NCI-H526 (cell line): ENCODE measurements around the gene SH3PXD2A.
"Not testable (repeated sequence)": the region's sequence is repeated elsewhere in the genome, so short reads cannot be mapped to it uniquely, and the experiment has no call there.

Experiments
- DNase-seq, 2 experiments: peaks; one replicate each; lab custom pipeline; 2025; lab: John Stamatoyannopoulos, UW

Gene SH3PXD2A

DNA sequence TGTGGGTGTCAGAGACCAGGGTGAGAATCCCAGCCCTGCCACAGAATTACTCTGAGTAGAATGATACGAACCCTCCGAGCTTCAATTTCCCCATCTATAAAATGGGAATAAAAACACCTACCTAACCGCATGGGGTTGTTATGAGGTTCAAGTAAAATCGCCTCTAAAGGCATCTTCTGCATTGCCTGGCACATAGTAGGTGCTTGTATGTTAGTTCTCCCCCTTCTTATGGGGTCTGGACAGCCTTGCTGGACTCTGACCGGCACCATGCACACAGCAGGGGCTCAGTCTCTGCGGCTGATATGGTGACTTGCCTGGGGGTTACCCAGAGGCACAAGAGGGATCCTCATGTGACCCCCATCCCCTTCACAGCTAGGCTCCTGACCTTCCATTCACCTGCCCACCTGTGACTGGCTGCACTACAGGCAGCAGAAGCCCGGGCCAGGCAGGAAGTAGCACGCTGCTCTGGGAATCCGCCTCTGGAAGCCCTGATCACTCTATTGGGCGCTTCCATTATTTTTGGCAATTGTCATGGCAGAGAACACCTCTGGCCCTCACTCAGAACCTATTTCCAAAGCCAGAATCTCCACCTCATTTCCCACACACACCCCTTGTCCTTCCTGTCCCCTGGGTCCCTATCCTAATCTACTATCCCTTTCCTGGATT, 6.0 kb downstream of the SH3PXD2A start:
- no peak for DNase-seq

DNA sequence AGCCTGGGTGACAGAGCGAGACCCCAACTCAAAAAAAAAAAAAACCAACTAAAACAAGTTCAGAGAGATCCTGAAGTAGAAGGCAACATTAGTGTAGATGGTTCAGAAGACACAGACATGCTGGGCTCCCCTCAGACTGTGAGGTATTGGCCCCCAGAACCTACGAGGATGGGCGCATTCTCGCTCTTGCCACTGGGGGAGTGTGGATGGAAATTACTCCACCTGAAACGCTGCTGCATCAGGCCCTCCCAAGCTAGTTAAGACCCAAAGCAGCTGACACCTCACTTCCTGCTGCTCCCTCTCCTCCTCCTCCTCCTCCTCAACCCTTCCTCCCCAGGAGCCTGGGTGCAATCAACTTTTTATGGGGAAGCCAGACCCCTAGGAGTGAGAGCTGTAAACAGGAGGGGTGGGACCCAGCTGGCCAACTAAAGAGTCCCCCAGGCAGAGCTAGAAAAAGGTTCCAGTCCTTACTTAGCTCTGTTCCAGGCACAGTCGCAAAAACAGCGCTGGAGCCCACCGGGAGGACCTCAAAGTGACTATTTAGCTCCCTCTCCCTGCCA, 7.4 kb downstream of the SH3PXD2A start:
- DNase-seq = no peak

DNA sequence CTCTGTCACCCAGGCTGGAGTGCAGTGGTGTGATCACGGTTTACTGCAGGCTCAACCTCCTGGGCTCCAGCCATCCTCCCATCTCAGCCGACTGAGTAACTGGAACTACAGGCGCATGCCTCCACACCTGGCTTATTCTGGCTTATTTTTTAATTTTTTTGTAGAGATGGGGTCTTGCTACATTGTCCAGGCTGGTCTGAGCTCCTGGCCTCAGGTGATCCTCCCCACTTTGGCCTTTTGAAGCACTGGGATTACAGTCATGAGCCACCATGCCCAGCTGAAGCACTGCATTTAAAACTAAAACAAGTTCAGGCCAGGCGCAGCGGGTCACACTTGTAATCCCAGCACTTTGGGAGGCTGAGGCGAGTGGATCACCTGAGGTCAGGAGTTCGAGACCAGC, 8.0 kb downstream of the SH3PXD2A start:
- no peak for DNase-seq

DNA sequence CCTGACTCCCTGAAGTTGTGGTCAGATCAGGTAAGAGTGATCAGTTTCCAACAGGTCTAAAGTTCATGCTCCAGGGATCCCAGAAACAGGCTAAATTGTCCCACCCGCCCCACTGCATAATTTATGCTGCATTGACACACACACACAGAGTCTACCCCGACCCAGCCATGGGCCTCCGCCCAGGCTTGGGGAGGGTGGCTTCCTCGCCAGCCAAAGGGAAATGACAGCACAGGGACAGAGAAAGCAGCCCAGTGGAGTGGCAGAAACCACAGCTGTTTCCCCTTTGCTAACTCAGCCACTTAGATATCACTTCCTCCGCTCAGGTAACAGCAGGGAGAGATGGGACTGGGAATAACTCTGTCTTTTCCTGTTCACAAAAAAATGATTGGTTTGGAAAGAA, 9.4 kb downstream of the SH3PXD2A start:
- DNase-seq = peak in 1 of 2 experiments; percentile 32

DNA sequence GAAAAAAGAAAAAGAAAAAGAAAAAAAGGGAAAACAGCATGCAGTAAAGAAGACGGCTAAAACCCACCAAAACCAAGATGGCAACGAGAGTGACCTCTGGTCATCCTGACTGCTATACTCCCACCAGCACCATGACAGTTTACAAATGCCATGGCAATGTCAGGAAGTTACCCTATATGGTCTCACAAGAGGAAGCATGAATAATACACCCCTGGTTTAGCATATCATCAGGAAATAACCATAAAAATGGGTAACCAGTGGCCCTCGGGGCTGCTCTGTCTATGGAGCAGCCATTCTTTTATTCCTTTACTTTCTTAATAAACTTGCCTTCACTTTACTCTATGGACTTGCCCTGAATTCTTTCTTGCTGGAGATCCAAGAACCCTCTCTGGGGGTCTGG, 10.0 kb downstream of the SH3PXD2A start:
- not testable (repeated sequence) for DNase-seq

DNA sequence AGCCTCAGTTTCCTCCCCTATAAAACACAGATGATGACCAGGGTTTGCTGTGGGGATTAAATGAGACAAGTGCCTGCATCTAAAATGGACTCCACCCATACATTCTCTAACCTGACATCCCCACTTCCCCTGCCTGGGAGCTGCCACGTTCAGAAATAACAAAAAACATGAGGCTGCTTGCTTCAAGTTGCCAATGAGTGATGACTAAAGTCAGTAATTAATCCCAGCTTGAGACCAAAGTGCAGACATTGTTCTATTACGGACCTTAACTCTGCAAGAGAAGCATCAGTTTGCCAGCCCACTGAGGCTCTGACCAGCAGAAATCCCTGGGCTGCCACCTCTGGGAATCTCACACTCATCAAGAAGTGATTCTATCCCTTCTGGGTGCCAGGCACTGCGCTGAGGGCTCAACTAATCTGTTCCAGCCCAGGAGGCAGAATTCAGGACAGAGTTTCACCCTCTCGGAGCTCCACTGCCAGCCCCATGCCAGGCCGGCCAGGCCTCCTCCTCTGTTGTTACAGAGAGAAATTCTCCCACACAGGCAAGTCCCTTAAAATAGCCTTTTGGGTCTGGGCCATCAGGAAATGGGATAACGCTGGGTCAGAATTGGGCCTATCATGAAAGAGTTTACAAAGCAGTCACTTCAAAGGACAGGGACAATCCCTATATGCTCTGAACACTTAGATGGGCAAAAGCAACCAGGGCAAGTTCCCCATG, 11.4 kb downstream of the SH3PXD2A start:
- DNase-seq = no peak

DNA sequence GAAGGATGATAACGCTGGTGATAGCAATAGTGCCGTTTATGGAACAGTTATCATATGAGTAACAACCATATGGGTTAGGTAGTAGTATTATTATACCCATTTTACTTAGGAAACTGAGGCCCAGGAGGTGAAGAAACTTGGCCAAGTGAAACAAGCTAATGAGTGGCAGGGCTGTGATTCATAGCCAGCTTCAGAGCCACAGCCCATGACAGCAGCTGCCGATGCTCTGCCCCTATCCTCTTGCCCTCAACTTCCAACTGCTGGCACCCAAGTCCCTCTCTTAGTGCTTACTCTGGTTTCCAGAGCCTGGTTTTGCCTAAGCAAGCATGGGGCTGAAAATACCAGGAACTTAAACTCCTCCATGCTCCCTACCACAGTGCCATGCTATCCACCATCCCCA, 12.3 kb downstream of the SH3PXD2A start:
- DNase-seq = peak in 1 of 2 experiments; percentile 22

DNA sequence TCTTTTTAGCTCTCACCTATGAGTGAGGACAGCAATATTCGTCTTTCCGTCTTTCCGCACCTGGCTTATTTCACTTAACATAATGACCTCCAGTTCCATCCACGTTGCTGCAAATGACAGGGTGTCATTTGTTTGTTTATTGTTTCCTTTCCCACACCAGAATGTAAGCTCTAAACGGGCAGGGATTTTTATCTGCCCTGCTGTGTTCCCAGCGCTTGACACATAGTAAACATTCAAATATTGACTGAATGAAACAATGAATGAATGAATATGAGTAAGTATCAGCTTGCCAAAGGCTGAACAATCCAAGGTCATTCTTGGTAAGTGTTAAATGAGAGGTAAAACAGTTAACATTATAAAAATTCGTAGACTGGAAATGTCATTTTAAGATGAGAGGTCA, 12.8 kb downstream of the SH3PXD2A start:
- DNase-seq = no peak

DNA sequence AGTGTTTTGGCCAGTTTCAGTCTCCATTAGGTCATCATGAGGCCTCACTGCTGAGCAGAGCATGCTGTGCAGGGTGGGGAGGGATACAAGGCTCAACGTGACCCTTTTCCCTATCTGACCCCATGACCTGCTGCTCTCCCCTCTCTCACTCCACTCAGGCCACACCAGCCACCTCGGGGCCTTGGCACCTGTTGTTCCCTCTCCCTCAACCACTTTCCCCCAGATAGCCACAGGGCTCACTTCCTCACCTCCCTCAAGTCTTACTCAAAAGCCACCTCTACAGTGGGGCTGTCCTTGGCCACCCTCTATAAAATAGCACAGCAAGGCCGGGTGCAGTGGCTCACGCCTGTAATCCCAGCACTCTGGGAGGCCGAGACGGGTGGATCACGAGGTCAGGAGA, 13.9 kb downstream of the SH3PXD2A start:
- no peak for DNase-seq

DNA sequence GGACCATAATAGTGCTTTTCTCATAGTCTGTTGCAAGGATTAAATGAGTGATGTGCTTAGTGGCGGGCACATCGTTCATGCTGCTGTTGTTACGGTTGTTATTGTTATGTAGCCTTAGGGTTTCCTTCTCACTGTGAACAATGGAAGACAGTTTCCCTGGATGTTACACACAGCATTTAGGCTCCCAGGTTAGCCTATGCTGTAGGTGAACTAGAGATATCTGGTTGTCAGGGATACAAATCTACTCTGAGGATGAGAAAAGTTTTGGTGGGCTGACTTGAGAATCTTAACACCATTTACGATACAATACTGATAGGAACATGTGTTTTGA, 14.7 kb downstream of the SH3PXD2A start:
- no peak for DNase-seq

DNA sequence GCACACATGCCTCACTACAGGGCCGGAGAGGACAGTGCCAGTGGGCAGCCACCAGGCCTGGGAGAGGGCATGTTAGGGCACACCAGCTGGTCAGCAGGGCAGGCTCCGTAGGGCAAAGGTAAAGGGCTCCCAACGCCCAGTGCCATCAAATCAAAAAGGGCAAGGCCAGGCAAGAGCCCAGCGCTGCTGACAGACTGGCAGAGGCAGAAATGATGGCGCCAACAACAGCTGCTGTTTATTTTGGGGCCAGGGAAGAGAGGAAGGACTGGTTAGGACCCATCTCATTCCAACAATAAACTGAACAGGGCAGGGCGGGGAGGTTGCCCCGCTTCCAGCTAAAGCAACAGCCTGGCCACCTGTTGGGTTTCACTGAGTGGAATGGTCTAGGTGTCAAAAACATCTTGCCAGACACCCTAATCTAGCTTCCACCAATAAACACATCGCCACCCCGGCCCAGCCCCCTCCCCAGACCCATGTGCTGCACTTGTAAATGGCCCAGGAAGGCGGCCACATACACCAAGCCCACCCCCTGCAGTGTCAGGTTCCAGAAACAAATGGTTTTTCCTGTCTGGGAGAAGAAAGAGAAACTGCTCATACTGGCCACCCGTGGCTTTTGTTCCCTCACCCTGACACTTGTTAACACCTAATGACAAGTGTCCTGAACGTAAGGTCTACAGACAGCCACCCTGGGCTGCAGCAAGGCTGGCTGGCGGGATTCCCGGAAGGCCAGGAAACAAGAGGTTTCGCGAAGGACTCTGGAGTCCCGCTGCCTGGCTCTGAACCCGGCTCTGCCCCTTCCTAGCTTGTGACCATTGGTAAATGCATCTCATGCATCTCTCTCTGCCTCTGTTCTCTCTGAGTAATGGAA, 15.3 kb downstream of the SH3PXD2A start:
- DNase-seq = no peak

DNA sequence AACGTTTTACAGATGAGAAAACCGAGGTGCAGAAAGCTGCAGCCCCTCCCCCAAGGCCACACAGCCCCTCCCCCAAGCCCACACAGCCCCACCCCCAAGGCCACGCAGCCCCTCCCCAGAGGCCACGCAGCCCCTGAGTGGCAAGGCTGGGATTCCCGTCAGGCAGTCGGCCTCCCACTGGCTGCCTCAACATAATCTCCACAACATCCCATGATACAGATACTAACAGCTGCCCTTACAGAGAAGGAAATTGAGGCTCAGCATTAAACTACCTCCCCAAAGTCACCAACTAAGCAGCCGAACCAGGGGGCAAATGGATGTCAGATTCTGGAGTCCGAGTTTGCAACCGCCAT, 15.9 kb downstream of the SH3PXD2A start:
- DNase-seq = no peak

DNA sequence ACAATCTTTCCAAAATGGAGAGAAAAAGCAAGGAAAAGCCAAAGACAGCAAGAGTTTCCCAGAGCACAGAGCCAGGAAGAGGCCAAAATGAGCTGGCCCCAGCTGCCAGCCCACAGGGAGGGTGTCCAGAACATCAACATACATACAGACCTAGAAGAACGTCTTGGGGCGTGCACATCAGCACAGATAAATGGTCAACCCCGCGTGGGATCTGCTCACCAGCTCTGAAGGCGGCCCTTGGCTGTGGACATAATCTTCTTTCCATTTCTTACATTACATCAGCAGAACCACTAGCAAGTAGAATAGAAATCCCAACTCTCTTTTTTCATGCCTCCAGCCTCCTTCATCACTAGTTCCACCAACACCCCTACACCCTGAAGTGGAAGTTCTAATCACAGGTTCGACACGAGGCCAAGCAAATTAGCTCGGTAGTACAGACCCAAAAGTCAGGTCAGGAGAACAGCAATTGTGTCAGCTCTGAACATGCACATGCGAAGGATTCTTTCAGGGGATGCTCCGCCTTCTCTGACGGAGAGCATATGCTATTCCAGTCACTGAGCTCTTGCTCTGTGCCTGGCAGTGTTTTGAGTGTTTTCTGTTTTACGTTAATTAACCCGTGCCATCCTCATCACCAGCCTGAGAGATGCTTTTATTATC, 16.4 kb downstream of the SH3PXD2A start:
- DNase-seq = no peak

DNA sequence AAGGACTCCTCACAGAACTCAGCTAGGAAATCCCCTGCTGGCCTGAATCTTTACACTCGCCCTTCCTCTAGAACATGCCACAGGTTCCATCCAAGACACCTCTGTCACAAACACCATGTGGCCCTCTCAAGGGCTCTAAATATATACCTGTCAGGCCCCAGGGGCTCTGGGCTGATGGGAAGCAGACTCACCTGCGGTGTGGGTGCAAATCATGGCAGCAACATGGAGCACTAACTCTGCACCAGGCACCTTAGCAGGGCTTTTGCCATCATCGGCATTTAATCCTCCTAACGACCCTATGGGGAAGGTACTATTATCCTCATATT, 17.3 kb downstream of the SH3PXD2A start:
- no peak for DNase-seq

DNA sequence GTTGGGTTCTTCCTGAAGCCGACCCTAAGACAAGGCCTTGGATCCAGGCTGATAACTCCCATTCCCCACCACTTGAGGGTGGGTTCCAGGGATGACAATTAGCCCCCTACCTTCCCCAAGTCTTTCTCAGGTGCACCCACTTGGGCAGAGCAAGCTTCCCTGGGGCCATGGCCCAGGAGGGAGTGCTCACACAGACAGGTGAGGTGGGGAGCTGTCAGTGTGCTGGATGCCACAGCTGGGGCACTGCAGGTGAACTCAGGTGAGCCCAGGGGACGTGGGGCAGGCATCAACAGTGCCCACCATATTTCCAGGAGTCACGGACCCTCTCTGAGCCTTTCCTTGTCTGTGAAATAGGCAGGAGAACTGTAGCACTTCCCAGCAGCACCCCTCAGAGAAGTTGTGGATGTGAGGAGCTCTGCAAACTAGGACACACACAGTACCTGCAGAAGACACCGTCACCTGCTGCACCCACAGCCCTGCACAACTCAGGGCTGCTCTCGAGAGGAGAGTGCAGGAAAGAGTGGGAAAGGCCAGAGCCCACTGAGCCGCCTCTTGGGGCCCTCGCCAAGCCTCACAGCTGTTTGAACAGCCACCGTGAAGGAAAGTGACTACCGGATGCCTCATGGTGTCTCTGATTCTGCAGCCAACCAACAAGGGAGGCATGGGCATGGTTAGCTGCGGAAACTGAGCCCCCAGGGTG, 17.9 kb downstream of the SH3PXD2A start:
- DNase-seq = no peak

DNA sequence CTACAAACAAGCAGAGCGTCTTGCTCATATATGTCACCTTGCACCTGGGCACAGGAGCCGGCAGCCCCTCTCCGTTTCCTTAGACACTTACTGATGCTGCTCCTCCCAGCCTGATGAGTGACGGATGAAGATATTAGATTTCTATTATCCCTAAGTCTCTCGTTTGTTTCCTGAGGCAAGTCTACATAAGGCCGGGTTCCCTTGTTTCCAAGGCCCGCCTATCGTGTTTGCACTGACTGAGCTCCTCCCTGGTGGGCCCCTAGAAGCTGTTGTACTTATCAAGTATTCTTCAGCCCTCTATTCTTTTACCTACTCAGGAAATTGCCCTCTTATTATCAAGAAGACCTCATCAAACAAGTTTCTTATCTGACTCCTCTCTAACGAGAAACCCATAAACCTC, 18.5 kb downstream of the SH3PXD2A start:
- peak in 1 of 2 experiments; percentile 18 for DNase-seq

DNA sequence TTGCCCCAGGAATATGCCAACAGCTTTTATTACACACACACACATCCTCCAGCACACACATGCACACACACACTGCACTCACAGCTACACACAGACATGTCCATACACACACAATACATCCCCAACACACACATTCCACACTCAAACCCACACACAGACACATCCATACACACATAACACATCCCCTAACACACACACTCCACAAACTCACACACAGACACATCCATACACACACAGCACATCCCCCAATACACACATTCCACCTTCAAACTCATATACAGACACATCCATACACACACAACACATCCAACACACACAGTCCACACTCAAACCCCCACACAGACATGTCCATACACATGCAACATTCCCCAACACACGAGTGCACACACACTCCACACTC, 19.1 kb downstream of the SH3PXD2A start:
- DNase-seq = no peak

DNA sequence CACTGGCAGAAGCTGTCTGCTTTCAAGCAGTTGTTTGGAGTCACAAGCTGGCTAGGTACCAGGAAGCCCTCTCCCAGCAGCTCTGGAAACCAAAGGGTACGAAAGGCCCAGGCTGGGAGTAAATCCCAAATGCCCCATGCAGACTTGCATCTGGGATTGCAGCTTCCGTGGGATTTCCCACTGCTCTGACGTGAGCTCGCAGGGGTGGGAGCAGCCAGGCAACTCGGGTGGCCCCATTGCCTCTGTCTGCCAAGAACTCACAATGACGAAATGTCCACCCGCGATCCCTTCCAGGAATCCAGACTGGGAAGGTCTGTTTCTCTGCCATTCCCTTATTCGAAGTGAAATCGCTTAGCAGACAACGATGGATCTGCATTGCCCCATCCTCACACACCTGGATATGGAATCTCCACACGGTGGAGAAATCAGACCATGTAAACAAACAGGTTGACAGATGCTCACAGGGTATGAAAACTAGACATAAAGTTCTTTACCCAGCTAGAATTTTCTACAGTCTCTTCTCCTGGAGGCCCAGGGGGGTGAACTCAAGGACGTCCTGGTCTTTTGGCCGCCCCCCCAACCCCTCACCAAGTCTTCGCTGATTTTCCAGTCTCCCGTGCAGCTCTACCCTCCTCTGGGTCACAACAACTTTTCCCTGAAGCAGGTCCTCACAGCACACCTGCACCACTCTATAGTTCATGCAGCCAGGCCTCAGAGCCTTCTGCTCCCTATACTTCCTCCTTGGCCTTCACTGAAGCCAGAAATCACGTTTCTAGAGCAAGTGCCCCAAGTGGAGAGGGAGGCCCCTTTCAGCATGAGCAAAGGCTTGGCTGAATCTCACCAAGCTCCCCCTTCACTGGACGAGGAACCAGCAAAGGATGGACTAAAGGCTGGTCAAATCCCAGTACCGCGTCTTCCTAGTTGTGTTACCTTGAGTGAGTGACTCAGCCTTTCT, 20.0 kb downstream of the SH3PXD2A start:
- DNase-seq = no peak

DNA sequence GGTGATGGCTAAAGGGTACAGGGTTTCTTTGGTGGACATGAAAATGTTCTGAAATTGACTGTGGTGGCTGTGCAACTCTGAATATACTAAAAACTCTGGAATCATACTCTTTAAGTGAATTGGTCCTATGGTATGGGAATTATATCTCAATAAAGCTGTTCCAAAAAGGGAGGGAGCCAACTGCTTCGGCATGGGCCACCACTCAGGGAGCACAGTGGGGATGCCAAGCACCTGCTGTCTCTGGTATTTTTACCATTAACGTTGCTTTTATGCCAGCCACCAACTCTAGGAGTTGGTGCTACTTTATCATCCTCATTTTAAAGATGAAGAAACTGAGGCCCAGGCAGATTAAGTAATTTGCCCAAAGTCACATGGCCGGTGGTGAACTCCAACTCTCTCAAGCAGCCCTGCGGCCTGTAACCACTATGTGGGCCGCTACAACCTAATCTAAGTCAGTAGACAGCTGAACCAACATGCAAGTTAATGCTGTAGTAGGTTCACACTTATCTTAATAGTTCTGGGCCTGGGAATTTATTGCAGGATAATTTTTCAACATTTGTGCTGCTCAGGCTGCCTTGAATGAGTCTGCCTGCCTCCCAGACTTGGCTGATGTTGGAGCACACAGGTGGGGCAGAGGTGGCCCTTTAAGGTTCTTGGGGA, 20.8 kb downstream of the SH3PXD2A start:
- no peak for DNase-seq

DNA sequence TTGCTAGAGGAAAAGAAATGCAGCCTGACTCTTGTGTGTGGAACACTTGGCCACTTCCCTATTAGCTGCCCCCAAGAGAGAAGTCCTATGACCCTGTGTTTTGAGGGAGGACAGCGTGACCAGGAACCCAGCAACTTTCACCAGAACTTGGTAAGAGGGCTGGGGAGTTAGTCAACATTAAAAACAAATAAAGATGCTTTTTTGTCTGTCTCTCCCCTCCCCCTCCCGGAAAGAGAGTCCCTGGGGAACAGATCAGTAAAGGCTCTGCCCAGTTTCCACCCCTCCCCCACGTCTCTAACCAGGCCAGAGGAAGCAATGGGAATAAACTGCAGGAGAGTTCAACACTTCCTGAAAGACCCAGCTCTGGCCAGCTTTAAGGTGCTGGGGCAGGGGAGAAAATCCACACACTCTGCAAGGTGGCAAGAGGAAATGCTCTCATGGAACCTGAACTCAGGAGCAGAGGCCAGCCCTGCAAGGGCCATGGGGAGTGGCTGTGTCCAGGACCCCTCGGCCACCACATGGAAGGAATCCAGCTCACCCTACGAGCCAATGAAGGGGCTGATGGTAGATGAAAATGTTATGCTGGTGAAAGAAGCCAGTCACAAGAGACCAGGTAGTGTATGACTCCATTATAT, 21.5 kb downstream of the SH3PXD2A start:
- DNase-seq = peak in 1 of 2 experiments; percentile 60
